ENCODE results near the gene TF.

Gene TF

DNA sequence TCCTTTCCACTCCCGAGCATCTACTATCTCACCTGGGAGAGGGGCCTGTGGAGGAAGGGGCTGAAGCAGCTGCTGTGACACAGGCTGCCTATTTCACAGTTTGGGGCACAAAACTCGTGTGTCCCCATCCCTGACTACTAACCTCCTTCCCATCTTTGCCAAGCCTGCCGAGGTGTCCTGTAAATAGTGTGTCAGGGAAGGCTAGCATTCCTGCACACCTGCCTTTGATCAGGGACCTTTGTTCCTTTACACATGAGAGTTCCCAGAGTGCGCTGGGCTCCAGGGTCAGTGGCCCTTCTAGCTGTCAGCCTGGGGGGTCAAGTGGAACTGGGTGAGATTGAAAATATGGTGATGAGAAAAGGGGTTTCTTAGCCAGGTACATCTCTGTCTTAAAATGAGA lies 13.0 kb upstream of the TF start:
- DNase-seq = no peak
- Histone ChIP-seq H3K27ac (no peak overlapping the region), H3K27me3 (no peaks in the 10 kb centered on the region), H3K4me1 (no peaks in the 10 kb centered on the region), H3K9me3 (no peaks in the 10 kb centered on the region), H3K4me3 (no peak overlapping the region), H3K36me3 (no peaks in the 10 kb centered on the region)
- TF ChIP-seq, protein P1, sequence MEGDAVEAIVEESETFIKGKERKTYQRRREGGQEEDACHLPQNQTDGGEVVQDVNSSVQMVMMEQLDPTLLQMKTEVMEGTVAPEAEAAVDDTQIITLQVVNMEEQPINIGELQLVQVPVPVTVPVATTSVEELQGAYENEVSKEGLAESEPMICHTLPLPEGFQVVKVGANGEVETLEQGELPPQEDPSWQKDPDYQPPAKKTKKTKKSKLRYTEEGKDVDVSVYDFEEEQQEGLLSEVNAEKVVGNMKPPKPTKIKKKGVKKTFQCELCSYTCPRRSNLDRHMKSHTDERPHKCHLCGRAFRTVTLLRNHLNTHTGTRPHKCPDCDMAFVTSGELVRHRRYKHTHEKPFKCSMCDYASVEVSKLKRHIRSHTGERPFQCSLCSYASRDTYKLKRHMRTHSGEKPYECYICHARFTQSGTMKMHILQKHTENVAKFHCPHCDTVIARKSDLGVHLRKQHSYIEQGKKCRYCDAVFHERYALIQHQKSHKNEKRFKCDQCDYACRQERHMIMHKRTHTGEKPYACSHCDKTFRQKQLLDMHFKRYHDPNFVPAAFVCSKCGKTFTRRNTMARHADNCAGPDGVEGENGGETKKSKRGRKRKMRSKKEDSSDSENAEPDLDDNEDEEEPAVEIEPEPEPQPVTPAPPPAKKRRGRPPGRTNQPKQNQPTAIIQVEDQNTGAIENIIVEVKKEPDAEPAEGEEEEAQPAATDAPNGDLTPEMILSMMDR (IDR thresholded peaks at IDR 0.05) = no peak
- intact Hi-C loops (cut with DNase I; ENCODE audit: low total_unique reads) = no loop called here

DNA sequence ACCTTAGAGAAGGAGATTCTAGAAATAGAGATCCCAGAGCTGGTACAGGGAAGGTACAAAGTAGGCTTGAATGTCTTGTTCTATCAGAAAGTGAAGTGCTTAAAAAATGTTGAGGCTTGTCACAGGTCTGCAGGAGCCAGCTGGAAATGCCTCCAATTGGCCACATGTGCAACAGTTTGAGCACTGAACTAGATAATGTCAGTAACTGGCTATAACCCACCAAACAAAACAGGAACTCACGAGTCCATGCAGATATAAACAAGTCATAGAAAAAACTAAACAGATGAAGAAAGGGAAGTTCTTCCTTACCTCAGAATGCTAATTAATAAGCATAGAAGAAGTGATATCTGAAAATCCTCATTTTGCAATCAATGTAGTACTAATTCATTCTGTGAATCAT lies 11.9 kb upstream of the TF start:
- Histone ChIP-seq H3K9me3 (no peaks in the 10 kb centered on the region), H3K4me1 (no peaks in the 10 kb centered on the region), H3K27me3 (no peaks in the 10 kb centered on the region), H3K4me3 (no peak overlapping the region), H3K27ac (no peak overlapping the region), H3K36me3 (no peaks in the 10 kb centered on the region)
- intact Hi-C loops (cut with DNase I; ENCODE audit: low total_unique reads) = no loop called here
- TF ChIP-seq, protein P1 (IDR thresholded peaks at IDR 0.05) = no peak
- no peak for DNase-seq

DNA sequence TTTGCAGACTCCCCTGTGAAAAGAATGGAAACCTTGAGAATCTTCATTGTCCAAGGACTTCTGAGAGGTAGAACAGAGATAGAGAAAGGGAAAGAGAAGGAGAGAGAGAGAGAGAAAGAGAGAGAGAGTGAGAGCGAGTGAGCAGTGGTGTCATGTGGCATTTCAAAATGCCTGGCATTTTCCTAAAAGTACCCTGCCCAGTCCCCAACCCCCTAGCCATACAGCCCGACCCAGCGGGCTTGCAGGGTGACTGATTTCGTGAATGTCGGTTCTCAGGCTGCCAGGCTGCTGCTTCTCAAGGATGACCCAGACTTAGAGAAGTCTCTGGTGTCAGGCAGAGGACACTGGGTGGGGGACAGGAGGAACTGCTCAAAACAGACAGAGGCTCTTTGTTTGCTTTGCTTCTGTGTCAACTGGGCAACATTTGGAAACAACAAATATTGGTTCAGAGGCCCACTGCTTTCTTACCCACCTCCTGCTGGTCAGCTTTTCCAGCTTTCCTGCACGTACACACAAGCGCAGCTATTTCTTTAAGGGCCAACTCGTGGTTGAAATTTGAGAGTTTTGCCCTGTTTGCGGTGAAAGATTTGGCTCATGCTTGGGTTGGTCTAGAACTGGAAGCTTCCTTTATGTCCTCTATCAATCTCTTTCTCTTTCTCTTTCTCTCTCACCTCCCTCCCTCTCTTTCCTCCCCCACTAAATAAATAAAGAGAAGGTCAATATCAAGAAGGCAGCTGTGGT lies 3.7 kb upstream of the TF start:
- Histone ChIP-seq H3K4me3 (no peak overlapping the region), H3K27me3 (peaks cover 0 to 24% of the 10 kb centered on the region in 2 donors), H3K4me1 (no peaks in the 10 kb centered on the region), H3K36me3 (no peaks in the 10 kb centered on the region), H3K9me3 (peaks cover 0 to 4% (median 0%) of the 10 kb centered on the region in 3 donors), H3K27ac (no peak overlapping the region)
- TF ChIP-seq, protein P1 (IDR thresholded peaks at IDR 0.05) = no peak
- DNase-seq = no peak
- intact Hi-C loops (cut with DNase I; ENCODE audit: low total_unique reads) = no loop called here

DNA sequence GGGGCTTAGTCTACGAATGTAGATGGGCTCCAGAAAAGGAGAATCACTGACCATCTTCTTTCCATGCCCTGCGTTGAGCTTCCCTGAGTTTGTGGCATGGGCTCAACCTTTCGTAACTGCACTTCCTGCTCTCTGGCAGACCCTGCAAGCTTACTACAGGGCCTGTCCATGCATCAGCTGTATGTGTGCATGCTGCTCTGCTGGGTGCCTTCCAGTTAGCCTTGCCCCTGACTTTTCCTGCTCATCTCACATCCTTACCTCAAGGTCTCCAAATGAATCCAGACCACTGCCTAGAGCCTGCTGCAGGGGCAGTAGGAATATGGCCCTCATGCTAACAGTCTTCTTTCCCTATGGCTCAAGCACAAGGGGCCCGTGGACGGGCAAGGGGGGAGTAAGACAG lies 2.0 kb upstream of the TF start:
- no peak for DNase-seq
- TF ChIP-seq, protein P1 (IDR thresholded peaks at IDR 0.05) = no peak
- Histone ChIP-seq H3K27me3 (peaks cover 0 to 24% of the 10 kb centered on the region in 2 donors), H3K27ac (no peak overlapping the region), H3K4me1 (no peaks in the 10 kb centered on the region), H3K9me3 (peaks cover 0 to 4% (median 0%) of the 10 kb centered on the region in 3 donors), H3K36me3 (no peaks in the 10 kb centered on the region), H3K4me3 (no peak overlapping the region)
- intact Hi-C loops (cut with DNase I; ENCODE audit: low total_unique reads) = no loop called here

DNA sequence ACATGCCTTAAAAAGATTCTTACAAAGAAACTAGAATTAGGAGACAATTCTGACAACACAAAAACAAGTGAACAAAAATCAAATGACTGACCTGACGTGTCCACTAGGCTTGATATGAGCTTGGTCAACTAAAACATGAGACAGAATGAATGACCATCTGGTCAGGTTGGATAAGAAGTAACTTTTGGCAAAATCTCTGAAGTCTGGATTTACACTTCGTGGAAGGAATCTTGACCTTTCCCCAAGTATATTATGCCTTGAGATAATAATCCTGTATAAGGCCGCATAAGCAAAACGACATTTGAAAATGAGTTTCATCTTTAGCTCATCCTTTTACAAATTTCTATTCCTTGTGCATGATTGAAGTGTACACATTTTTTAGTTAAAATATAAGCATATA lies 1.1 kb upstream of the TF start:
- intact Hi-C loops (cut with DNase I; ENCODE audit: low total_unique reads) = no loop called here
- H3K27ac ChIP-seq = no peak overlapping the region
- DNase-seq = no peak
- H3K27me3 ChIP-seq = peaks cover 0 to 24% of the 10 kb centered on the region in 2 donors
- TF ChIP-seq, protein P1 (IDR thresholded peaks at IDR 0.05) = no peak
- H3K9me3 ChIP-seq = peaks cover 0 to 2% (median 0%) of the 10 kb centered on the region in 3 donors
- H3K4me3 ChIP-seq = no peak overlapping the region
- no peaks in the 10 kb centered on the region for H3K36me3 ChIP-seq
- H3K4me1 ChIP-seq = no peaks in the 10 kb centered on the region
